Testis (tissue), 3 donors: ENCODE measurements around the gene MRPL32. TPM values are rescaled to one million over a fixed set of nuclear protein-coding genes. Genes with fewer than 3 reads are reported as not detected.

Source experiments
- DNase-seq: peaks from one replicate; pipeline ENCODE4 v3.0.0-alpha.2; 2019
- H3K27ac ChIP-seq, 2 donors: fragments of 200-600 bp; sonication (generic); one replicate each; pipeline ENCODE4 v1.5.1; 2019
- H3K27me3 ChIP-seq: fragments of 200-600 bp; sonication (generic); one replicate; pipeline ENCODE4 v1.5.1; 2019
- H3K36me3 ChIP-seq: fragments of 200-600 bp; sonication (generic); one replicate; pipeline ENCODE4 v1.5.1; 2017; ENCODE audit warnings: low read depth; ENCODE audit errors: missing control alignments
- H3K4me1 ChIP-seq: fragments of 200-600 bp; sonication (generic); one replicate; pipeline ENCODE4 v1.5.1; 2019
- H3K4me3 ChIP-seq, 2 donors: fragments of 200-600 bp; sonication (generic); one replicate each; pipeline ENCODE4 v1.5.1; 2017 to 2019
- H3K9me3 ChIP-seq: fragments of 200-600 bp; sonication (generic); one replicate; pipeline ENCODE4 v1.5.1; 2017
- CTCF ChIP-seq, 3 experiments: fragments of 450-650 bp in 2 of 3; fragments of 200-600 bp in 1 of 3; sonication (generic) in 1 of 3; IDR thresholded peaks; one replicate each; pipeline ENCODE4 v1.5.1; 2016 to 2019; ENCODE audit warnings: antibody characterized with exemption in 3 of 3, mild to moderate bottlenecking in 2 of 3, moderate library complexity in 1 of 3
- POLR2A ChIP-seq: fragments of 450-650 bp; IDR thresholded peaks from one replicate; pipeline ENCODE4 v1.6.1; 2017; ENCODE audit warnings: antibody characterized with exemption, mild to moderate bottlenecking, moderate library complexity
- WGBS, 2 donors: methylation state at CpG; one replicate each; pipeline ENCODE4 v1.1.5; 2018; 5-methylcytosine and 5-hydroxymethylcytosine counted together
- intact Hi-C: fragments of 100-400 bp; cut with DNase I; formaldehyde crosslinking; loops from one replicate; pipeline ENCODE4 v1.15.1; 2023; ENCODE audit warnings: low total_unique reads
- polyA plus RNA-seq: library from polyadenylated mRNA; stranded (reverse); fragments of 350-450 nt; fragmentation: Illumina TruSeq; extraction: RNeasy Lipid Tissue Mini Kit (QIAGEN cat#74804); gene quantifications from one replicate; pipeline ENCODE4 v1.2.3, GENCODE V29; 2014; ENCODE audit warnings: low read depth, low replicate concordance; ENCODE audit not compliant: insufficient read depth
- total RNA-seq, 2 donors: library from RNA; depleted of rRNA; stranded (reverse); fragments of >200 nt; gene quantifications; one replicate each; pipeline ENCODE4 v1.2.3, GENCODE V29; 2016

MRPL32 gene
- total and polyA plus RNA-seq, 3 donors from 2014 or later: 46.9 to 56.8 (median 50.1) TPM

- TF ChIP-seq POLR2A (no peak), CTCF (IDR thresholded peaks at IDR 0.05) (no peak)
- 0% methylated on average over 11 to 12 of the region's 12 CpGs for WGBS, 2 donors
- no peak for DNase-seq
- no peaks in the 10 kb centered on the region for H3K27me3 ChIP-seq
- H3K4me1 ChIP-seq: peaks cover 22% of the 10 kb centered on the region
- peak overlapping the region; percentile 82 for H3K27ac ChIP-seq
- H3K4me3 ChIP-seq: peak overlapping the region; percentile 73 to 91
- no peaks in the 10 kb centered on the region for H3K36me3 ChIP-seq
- intact Hi-C loops: no loop called here
- H3K9me3 ChIP-seq: no peaks in the 10 kb centered on the region
These were observed 736 bp upstream of the MRPL32 start for GRCh38 chr7:42931447-42931833.

- TF ChIP-seq CTCF (IDR thresholded peaks at IDR 0.05): no peak
- no peak for TF ChIP-seq POLR2A
- no peaks in the 10 kb centered on the region for H3K36me3 ChIP-seq
- intact Hi-C loops: no loop called here
- WGBS, 2 donors: 1% methylated on average over 17 of the region's 17 CpGs
- no peaks in the 10 kb centered on the region for H3K9me3 ChIP-seq
- H3K4me1 ChIP-seq: peaks cover 22% of the 10 kb centered on the region
- peak overlapping the region; percentile 82 for H3K27ac ChIP-seq
- peak overlapping the region; percentile 73 to 91 for H3K4me3 ChIP-seq
- H3K27me3 ChIP-seq: no peaks in the 10 kb centered on the region
- DNase-seq: peak; percentile 45
These were observed 825 bp downstream of the MRPL32 start for GRCh38 chr7:42932811-42933591.

DNA sequence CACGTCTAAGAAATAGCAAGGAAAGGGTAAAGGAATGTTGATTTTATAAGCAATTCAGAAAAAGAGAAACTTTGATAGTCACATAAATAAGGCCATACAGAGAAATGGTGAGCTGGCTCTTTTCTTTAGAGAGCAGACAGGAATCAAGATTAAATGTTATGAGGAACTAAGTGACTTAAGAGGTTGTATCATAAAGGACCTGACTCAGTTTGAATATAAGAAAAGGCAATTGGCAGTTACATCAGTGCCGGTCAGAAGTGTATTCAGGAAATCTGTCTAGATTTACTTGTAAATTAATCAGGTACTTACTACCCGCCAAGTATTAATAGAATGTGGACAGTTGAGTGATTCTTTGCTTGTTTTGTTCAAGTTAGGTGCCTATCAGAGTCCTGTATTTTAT, 2.1 kb downstream of the MRPL32 start:
- no peaks in the 10 kb centered on the region for H3K36me3 ChIP-seq
- H3K27me3 ChIP-seq: no peaks in the 10 kb centered on the region
- no peak overlapping the region for H3K27ac ChIP-seq
- no peak for TF ChIP-seq POLR2A
- TF ChIP-seq CTCF (IDR thresholded peaks at IDR 0.05): no peak
- 80 to 82% methylated on average over 3 of the region's 3 CpGs for WGBS, 2 donors
- DNase-seq: no peak
- intact Hi-C loops: no loop called here
- H3K4me3 ChIP-seq: no peak overlapping the region
- no peaks in the 10 kb centered on the region for H3K9me3 ChIP-seq
- H3K4me1 ChIP-seq: peaks cover 22% of the 10 kb centered on the region

GRCh38 chr7:42935861-42936260, 3.7 kb downstream of the MRPL32 start:
- no peaks in the 10 kb centered on the region for H3K9me3 ChIP-seq
- DNase-seq: no peak
- TF ChIP-seq CTCF (IDR thresholded peaks at IDR 0.05): no peak
- TF ChIP-seq POLR2A: no peak
- H3K27me3 ChIP-seq: no peaks in the 10 kb centered on the region
- intact Hi-C loops: no loop called here
- WGBS, 2 donors: 93 to 97% methylated on average over 5 of the region's 5 CpGs
- H3K27ac ChIP-seq: no peak overlapping the region
- H3K4me1 ChIP-seq: peaks cover 15% of the 10 kb centered on the region
- H3K36me3 ChIP-seq: no peaks in the 10 kb centered on the region
- H3K4me3 ChIP-seq: no peak overlapping the region
